ENCODE results near the gene RAB40B.

Gene RAB40B

DNA sequence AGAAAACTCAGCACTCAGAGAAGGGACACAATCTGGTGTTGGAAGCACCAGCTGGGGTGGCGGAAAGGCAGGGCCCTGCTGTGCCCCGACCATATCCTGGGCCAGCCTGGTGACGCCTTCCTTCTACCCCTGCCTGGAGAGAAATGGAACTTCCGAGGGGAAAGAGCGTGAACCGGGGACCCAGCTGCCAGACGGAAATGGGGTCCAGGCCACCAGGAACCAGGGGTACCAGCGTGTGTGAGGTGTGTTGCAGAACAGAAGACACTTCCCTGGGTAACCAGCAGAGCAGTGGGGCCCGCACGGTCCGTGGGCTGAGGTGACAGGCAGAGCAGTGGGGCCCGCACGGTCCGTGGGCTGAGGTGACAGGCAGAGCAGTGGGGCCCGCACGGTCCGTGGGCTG, 6.8 kb downstream of the RAB40B start:
- DNase-seq = no peak

DNA sequence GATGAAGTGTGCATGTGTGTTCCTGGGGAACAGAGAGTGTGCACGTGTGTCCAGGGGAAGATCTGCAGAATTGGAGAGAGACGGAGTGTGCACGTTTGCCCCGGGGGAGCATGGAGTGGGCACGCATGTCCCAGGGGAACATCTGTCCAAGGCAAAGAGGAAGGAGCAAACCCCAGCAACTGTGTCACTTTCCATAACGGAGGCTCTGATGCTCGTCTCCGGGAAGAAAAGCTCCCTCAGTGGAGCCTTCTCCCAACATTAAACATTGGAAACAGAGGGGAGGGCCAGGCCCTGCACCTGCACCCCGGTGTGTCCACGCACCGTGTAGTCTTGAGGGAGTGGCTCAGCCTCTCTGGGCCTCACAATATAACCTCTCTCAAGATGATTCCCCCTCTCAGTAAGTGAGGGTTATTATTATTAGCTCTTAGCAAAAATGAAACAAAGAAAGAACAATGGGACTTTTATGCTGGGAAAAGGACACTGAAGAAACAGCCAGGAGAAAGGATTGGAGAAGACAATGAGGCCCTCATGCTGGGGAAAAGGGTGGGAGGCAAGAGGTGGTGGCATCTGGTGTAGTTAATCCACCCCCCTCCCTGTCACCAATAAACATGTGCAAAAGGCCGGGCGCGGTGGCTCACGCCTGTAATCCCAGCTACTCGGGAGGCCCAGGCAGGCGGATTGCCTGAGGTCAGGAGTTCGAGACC, 7.6 kb downstream of the RAB40B start:
- no peak for DNase-seq

DNA sequence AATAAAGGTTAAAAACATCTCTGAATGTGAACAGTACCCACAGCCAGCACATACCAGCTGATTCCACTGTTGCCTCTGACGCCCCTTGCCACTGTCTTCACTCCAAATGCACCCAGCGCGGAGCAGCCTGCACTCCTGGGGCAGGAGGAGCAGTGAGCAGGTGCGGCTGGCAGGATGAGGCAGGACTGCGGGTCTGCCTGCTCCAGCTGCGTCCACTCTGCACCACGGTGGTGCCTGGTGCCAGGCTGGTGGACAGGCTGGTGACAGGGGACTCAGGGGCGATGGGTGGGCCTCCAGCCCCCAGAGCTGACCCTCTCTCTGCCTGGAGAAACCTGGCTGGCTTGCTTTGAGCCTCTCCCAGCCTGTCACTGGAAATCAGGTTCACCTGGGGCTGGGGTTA, 9.4 kb downstream of the RAB40B start:
- DNase-seq = no peak

DNA sequence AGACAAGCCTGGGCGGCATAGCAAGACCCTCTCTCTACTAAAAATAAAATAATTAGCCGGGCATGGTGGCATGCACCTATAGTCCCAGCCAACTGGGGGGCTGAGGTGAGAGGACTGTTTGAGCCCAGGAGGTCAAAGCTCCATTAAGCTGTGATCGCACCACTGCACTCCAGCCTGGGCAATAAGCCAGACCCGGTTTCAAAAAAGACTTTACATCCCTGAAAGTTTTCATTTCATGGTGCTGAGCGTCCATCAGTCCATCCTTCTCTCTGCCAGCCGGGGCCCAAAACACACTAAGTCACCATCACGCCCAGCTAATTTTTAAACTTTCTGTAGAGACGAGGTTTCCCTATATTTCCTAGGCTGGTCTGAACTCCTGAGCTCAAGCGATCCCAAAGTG, 10.6 kb downstream of the RAB40B start:
- DNase-seq = no peak

DNA sequence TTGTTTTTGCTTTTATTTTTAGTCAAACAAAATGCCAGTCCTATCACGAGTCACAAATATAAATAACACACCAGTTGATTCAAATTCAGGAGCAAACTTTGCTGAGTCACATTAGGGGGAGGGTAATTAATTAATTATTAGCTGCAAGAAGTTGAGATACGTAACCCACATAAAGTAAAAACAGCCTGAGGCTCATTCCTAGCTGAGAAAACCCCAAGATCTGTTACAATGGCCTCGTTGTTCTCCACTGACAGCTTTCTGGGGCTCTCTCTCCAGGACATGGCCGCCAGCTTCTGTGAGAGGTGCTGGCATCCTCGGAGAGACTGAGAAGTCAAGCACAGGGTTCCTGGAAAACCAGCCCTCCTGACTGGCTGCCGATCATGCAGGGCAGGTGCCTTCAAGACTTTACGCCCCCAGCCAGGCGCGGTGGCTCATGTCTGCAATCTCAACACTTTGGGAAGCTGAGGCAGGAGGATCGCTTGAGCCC, 11.1 kb downstream of the RAB40B start:
- no peak for DNase-seq

DNA sequence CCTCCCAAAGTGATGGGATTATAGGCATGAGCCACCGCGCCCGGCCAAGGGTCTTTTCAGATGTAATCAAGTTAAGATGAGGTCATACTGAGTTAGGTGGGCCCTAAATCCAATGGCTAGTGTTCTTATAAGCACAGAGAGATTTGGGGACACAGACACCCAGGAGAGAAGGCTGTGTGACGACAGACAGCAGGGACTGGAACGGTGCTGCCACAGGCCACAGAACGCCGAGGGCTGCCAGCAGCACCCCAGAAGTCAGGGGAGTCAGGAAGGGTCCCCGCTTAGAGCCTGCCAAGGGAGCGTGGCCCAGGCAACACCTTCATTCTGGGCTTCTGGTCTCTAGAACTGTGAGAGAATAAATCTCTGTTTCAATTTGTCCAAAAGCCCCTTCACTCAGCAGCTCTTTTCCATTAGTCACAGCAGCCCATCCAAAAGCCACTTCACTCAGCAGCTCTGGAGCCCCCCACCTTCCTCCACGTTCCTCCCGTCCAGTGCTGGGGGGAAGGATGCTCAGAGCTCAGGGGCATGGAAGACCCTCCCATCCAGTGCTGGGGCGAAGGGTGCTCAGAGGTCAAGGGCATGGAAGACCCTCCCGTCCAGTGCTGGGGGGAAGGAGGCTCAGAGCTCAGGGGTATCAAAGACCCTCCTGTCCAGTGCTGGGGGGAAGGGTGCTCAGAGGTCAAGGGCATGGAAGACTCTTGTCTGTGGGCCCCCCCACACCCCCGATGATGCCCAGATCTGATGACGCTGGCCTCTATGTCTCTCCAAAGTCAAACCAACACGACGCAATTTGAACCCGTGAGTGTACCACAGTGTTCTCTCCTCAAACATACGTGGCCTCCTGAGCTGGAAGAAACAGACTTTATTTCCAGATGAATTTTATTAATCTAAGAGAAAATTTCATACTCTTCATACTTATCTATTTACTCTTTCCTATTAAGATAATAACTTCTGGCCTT, 11.9 kb downstream of the RAB40B start:
- DNase-seq = no peak

DNA sequence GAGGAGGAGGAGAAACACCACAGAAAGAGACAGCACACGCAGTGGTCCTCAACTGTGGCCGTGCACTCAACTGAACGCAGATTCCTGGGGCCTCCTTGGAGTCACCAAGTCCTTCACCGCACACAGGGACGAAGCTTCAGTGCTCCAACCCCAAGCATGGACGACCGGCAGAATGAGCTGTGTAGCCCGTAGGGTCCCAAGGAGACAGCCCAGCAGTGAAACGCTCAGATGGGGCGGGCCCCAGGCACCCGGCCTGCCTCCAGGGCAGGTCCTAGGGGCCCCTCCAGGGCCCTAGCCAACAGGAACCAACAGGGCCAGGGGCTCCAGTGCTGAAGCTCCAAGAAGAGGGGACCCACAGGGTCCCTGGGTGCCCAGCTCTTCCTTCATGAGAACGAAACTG, 13.2 kb downstream of the RAB40B start:
- DNase-seq = no peak

DNA sequence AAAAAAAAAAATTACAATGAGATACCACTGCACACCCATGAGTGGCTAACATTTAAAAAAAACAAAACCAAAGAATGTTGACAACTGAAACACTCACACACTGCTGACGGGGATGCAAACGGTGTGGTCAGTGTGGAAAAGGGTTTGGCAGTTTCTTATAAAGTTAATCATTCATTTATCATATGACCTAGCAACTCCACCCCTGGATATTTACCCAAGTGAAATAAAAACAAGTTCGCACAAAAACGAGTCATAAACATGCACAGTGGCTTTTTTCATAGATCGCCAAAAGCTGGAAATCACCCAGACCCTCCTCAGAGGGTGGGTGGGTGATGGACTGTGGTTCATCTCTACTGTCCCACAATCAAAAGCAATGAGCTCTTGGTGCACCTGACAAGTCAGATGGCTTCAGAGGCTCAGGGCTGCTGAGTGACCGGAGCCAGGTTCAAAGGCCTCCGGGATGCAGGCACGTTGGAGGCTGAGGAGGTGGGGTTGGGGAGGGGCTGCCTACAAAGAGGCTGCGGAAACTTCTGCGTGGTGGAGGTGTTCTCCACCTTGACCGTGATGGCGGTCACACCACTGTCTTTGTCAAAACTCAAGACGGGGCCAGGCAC, 14.2 kb downstream of the RAB40B start:
- DNase-seq = no peak

DNA sequence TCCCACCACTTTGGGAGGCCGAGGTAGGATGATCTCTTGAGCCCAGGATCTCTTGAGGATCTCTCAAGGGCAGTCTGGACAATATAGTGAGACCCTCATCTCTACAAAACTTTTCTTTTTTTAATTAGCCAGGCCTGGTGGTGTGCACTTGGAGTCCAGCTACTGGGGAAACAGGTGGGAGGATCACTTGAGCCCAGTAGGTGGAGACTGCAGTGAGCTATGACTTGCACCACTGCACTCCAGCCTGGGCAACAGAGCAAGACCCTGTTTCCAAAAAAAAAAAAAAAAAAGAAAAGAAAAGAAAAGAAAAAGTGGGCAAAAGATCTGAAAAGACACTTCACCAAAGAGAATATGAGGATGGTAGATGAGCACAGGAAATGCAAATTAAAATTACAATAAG, 15.0 kb downstream of the RAB40B start:
- DNase-seq = no peak

DNA sequence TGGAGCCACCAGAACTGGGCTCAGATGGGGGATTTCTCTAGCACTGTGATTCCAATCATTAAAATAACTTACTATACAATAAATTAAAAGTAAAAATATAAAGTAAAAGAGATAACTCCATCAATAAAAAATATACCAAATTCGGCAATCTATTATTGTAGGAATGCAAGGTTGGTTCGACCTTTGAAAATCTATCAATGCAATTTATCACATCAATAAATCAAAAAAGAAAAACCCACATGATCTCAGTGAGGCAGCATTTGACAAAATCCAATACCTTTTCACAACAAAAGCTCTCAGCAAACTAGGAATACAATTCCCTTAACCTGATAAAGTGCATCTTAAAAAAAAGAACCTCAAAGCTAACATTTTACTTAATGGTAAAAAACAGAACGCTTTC, 17.0 kb downstream of the RAB40B start:
- no peak for DNase-seq

DNA sequence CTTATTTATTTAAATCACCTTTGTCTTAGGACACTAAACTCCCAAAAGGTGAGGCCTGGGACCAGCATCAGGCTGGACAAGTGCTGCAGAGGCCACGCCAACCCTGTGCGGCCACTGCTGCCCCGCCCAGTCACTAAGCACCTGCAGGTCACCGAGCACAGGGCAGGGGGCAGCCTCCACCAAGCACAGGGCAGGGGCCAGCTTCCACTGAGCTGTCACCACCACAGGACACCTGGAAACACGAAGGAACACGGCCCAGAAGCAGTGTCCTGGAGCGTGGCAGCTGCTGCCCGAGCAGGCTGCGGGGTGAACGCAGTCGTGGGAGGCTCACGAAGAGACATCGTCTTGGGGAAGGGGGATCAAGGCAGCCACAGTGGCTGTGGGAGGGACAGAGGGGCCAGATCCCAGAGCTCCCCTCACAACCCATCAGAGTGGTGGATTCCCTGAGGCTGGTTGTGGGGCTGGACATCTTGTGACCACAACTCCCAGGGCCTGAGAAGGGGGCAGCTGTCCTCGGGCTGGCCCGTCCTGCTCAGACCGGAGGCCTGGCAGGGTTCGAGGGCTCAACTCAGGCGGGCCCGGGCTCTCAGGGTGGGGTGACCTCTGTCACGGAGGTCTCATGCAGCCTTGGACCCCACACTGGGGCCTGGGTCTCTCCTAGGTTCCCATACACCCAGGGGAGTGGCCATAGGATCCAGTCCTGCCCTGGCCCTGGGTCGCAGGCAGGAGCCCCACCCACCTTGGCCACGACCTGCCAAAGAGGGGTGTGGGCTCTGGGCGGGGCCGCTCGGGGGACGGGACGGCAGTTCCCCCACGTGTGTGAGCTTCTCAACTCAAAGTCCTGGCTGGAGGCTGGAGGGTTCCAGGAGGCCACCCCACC, 18.7 kb downstream of the RAB40B start:
- DNase-seq = no peak

DNA sequence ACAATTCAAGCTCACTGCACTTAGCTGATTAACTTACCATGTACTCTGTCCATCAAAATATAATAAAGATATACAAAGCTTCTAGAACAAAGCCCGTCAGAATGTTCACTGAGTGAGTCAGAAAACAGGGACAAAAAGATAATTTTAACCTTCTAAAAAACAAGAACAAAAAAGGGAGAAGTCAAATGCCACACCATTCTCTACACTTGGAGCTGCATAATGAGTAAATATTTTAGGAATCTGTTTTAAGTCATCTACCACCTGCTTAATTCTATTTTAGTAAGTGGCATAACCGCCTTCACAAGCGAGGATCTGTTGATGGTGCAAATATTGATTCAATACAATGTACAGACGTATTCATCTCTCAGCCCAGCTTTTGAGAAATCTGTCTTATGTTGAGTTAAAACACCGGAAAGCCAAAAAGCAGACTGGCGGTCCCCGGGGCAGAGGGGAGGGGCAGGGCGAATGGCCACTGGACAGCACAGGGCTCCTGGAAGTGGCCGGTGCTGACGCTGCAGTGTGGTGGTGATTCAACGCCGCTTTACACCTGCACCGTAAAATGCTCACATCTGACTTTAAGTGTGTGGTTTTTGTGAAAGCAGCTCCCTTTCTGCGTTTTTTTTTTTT, 20.1 kb downstream of the RAB40B start:
- DNase-seq = no peak

DNA sequence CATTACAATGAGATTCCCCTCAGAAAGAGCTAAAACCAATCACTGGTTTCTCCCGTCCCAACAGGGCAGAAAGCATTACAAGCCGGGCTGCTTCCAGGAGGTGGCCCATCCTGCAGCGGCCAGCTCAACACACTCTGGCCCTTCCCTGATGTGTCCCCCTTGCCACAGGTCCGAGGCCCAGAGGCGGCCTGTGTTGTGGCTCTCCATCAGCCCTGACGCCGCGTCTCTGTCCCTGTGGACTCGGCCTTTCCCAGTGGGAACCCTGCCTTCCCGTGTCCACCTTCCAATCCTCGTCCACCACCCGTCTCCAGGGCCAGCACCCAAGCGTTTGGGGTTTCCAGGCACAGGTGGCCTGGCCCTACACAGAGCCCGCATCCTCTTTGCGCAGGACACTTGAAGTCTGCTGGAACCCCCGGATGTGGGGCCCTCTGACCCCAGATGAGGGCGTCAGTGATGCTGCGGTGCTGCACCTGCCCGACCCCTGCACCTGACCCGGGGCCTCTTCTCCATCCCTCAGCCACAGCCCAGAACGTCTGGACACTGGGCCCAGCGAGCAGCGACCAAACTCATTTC, 21.1 kb downstream of the RAB40B start:
- DNase-seq = no peak

DNA sequence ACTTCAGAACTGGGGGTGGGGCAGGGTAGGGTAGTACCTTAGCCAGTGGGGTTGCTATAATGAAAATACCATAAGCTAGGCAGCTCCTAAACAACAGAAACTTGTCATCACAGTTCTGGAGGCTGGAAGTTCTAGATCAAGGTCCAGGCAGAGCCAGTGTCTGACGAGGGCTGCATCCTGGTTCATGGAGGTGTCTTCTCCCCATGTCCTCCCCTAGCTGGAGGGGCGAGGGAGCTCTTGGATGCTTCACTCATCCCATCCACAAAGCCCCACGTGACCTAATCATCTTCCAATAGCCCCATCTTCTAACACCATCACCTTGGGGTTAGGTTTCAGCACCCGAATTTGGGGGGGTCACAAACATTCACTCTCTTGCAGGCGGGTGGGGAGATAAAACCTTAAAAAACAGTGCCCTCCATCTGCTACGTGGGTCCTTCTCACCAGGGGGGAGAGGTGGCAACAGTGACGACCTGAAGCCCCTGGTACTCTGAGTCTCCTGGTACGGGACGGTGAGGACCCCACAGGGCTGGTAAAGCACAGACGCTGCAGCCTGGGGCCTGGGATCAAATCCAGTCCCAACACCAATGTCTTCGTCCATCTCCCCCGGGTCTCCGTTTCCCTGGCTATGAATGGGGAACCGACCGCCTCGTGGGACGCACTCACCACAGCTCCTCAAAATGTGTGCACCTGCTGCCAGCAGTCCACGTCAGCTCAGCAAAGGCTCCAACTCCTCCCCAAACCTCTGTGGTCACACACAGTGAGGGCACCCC, 22.8 kb downstream of the RAB40B start:
- no peak for DNase-seq

DNA sequence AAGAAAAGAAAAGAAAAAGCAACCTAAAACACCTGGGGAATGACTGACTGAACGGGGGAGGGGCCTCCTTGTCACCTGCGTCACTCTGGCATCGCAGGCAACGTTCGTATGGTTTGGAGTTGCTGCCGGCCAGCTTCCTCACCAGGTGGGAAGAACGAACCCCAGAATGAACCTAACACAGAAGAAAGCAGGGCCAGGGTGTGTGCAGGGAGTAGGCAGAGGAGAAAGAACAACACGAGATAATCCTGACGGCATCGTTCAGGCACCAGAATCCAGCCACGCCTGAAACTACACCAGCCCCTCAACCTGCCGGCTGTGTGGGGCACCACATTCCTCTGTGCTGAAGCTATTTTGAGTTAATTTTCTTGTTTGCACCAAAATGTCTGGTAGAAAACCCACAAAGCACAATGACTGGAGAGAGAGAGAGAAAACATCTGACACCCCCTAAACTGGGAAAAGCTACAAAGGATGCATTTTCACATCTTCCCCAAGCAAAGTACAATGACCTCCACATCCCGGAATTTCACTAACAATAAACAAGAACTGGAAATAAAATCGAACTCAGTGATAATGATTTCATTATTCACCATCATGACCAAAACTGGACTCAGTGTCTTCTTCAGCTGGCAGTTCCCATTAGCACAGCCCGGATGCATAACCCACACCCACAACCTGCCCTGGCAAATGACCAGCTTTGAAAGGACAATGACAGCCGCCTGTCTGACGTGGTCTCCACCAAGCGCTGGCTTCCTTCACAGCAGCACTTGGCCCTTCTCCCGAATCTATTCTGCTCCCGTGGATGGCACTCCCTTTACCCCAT, 23.6 kb downstream of the RAB40B start:
- DNase-seq = no peak

DNA sequence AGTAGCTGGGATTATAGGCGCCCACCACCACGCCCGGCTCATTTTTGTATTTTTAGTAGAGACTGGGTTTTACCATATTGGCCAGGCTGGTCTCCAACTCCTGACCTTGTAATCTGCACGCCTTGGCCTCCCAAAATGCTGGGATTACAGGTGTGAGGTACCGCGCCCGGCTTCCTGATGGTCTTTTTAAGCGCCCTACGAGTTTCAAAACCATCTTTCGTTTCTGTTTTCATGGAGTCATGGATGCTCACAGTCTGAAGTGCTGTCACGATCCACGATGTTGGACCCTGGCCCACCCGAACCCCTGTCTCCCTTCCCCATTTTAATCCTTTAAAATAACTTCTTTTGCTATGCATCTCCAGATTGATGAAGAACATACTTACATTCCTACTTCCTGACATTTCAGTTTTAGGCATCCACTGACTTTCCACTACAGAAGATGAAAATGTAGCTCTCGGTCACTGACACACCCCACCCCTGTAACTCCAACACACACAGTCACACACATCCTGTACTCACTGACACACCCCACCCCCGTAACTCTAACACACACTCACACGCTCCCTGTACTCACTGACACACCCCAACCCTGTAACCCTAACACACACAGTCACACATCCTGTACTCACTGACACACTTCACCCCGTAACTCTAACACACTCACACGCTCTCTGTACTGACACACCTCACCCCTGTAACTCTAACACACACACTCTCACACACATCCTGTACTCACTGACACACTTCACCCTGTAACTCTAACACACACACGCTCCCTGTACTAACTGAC, 27.6 kb downstream of the RAB40B start:
- no peak for DNase-seq

DNA sequence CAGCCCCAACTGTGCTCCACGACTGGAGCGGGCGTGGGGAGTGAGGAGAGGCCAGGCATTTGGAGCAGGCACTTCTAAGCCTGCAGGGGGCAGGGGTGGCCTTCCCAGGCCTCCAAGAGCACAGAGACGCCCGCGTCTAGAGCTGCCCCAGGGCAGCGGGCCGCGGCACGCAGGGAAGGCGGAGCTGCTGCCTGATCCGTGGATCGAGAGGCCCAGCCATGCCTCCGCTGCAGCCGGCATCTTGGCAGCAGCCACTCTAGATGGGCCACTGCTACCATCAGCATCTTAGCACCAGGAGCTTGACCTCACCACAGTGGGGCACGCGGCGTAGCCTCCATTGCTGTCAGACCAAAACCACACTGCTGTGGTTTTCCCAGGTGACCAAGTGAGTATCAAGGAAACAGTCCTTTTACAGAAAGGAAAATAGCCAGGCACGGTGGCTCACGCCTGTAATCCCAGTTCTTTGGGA, 29.8 kb downstream of the RAB40B start:
- no peak for DNase-seq

DNA sequence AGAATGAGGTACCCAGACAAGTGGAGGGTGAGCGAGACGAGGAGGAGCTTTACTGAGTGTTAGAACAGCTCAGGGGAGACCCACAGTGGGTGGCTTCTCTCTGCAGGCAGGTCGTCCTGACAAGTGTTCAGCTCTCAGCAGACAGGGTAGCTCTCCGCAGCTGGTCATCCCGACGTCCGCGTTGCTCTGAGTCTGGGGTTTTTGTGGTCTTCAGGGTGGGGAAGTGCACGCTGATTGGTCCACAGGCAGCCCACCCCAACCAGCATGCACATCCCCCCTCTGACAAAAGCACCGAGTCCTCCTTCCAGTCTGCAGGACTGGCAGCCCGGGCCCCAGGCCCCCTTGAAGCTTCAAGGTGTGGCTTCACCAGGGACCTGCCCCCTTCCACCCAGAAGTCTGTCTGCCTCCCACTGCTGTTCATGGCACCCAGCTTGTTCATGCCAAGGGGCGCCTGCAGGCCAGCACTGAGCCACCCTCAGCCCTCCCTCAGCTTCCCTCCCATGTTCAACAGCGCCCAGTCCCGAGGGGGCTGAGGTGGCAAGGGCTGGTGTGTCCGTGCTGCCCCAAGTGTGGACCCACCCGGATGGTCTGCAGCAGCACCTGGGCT, 30.4 kb downstream of the RAB40B start:
- DNase-seq = no peak

DNA sequence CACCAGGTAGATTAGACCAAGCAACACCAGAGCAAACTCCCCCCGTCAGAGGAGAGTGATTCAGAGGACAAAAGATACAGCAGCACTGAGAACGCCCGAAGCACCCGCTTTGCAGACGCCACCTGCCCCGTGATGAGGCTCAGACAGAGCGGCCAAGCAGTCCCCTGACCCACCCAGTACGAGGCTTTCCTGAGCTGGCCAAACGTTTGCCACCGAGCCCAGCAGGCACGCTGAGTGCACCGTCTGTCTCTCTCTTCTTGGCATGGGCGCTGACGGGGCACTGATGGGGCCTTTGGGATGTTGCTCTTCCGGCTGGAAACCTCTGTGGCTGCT, 30.9 kb downstream of the RAB40B start:
- no peak for DNase-seq

Measured in activated gamma-delta T cell (primary cell).